GM12875 (cell line): ENCODE measurements around the gene GNA14.
"Not testable (repeated sequence)": the region's sequence is repeated elsewhere in the genome, so short reads cannot be mapped to it uniquely, and the experiment has no call there.

Source experiments
- H3K4me3 ChIP-seq: one replicate; pipeline ENCODE4 v1.5.1; 2011; ENCODE audit warnings: low read depth, low read length, control low read depth
- TF ChIP-seq, protein P1 (sequence below): IDR thresholded peaks from 2 replicates; pipeline ENCODE4 v1.5.1; 2011; ENCODE audit warnings: low read depth, mild to moderate bottlenecking, control low read depth, inconsistent platforms, low read length, moderate library complexity, borderline replicate concordance; ENCODE audit not compliant: insufficient read depth

The GNA14 gene

GRCh38 chr9:77449240-77450084, 198.7 kb downstream of the GNA14 start:
- no peak overlapping the region for H3K4me3 ChIP-seq
- TF ChIP-seq, protein P1, sequence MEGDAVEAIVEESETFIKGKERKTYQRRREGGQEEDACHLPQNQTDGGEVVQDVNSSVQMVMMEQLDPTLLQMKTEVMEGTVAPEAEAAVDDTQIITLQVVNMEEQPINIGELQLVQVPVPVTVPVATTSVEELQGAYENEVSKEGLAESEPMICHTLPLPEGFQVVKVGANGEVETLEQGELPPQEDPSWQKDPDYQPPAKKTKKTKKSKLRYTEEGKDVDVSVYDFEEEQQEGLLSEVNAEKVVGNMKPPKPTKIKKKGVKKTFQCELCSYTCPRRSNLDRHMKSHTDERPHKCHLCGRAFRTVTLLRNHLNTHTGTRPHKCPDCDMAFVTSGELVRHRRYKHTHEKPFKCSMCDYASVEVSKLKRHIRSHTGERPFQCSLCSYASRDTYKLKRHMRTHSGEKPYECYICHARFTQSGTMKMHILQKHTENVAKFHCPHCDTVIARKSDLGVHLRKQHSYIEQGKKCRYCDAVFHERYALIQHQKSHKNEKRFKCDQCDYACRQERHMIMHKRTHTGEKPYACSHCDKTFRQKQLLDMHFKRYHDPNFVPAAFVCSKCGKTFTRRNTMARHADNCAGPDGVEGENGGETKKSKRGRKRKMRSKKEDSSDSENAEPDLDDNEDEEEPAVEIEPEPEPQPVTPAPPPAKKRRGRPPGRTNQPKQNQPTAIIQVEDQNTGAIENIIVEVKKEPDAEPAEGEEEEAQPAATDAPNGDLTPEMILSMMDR: no peak

GRCh38 chr9:77447646-77448045, 200.5 kb downstream of the GNA14 start:
- no peak overlapping the region for H3K4me3 ChIP-seq
- TF ChIP-seq, protein P1: no peak

DNA sequence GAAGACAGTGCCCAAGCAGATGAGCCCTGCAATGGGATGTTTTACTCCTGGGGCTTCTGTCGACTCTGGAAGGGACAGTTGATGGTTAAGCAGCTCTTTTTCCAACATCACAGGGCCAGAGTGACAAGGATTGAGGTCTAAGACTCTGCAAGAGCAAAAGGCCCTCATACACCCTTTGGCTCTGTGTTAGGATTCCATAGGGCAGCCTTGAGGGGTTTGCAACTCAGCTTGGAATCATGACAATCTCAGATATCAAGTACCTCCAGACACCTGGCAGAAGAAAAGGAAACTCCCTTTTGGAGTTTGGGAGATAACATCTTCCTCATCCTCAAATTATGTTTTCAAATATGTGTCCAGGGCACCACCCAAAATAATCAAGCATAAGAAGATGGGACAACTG, 205.7 kb downstream of the GNA14 start:
- no peak overlapping the region for H3K4me3 ChIP-seq
- TF ChIP-seq, protein P1: no peak

DNA sequence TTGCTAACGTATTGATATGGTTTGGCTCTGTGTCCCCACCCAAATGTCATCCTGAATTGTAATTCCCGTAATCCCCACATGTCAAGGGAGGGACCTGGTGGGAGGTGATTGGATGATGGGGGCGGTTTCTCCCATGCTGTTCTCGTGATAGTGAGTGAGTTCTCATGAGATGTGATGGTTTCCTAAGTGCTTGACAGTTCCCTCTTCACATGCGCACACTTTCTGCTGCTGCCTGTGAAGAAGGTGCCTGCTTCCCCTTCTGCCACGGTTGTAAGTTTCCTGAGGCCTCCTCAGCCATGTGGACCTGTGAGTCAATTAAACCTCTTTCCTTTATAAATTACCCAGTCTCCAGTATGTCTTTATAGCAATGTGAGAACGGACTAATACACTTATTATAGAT, 207.0 kb downstream of the GNA14 start:
- not testable (repeated sequence) for H3K4me3 ChIP-seq

GRCh38 chr9:77440057-77440456, 208.1 kb downstream of the GNA14 start:
- H3K4me3 ChIP-seq: no peak overlapping the region
- TF ChIP-seq, protein P1: no peak

DNA sequence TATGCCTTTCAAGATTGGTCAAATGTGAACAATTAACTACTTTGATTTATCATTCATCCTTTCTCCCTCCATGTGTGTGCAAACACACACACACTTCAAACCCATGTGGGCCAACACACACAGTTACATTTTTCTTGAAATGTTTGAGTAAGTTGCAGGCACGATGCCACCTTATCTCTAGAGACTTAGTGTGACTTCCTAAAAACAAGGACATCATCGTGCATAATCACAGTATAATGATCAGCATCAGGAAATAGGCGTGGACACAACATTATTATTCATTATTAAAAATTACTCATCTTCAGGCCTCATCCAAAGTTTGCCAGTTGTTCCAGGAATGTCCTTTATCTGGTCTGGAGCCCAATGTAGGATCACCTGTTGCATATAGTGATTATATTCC, 209.5 kb downstream of the GNA14 start:
- TF ChIP-seq, protein P1: no peak
- H3K4me3 ChIP-seq: no peak overlapping the region

- TF ChIP-seq, protein P1: no peak
- H3K4me3 ChIP-seq: no peak overlapping the region
Observed at GRCh38 chr9:77435688-77436087, 212.4 kb downstream of the GNA14 start.
